GM19324 (cell line): ENCODE results near the gene COX5B.
A peak's percentile ranks its signal among the peaks of the same experiment; 100 is the strongest.

ENCODE experiments used
- ATAC-seq: cut with Tn5 transposase; IDR thresholded peaks from one replicate; pipeline ENCODE4 v1.9.1; 2021; ENCODE audit warnings: mild to moderate bottlenecking, moderate library complexity; ENCODE audit not compliant: unreplicated experiment, low FRiP score

The COX5B gene

GRCh38 chr2:97653473-97653872 is 7.6 kb downstream of the COX5B start:
- no peak for ATAC-seq

GRCh38 chr2:97653874-97654273 is 8.0 kb downstream of the COX5B start:
- ATAC-seq, result no peak

GRCh38 chr2:97654309-97654708 is 8.4 kb downstream of the COX5B start:
- ATAC-seq, result no peak

GRCh38 chr2:97654791-97655190 is 8.9 kb downstream of the COX5B start:
- ATAC-seq, result no peak

GRCh38 chr2:97656129-97656755 is 10.4 kb downstream of the COX5B start:
- no peak for ATAC-seq

- no peak for ATAC-seq
Measured at GRCh38 chr2:97656905-97657587, 11.2 kb downstream of the COX5B start.

GRCh38 chr2:97657986-97658690 is 12.3 kb downstream of the COX5B start:
- ATAC-seq, result no peak

GRCh38 chr2:97658691-97659157 is 12.9 kb downstream of the COX5B start:
- ATAC-seq, result no peak

- ATAC-seq, result no peak
Measured at GRCh38 chr2:97659256-97660043, 13.6 kb downstream of the COX5B start.

- ATAC-seq, result no peak
Measured at GRCh38 chr2:97660044-97660774, 14.3 kb downstream of the COX5B start.

- ATAC-seq, result no peak
Measured at GRCh38 chr2:97660775-97661389, 15.0 kb downstream of the COX5B start.

GRCh38 chr2:97661927-97662326 is 16.1 kb downstream of the COX5B start:
- no peak for ATAC-seq

GRCh38 chr2:97662386-97662894 is 16.6 kb downstream of the COX5B start:
- ATAC-seq, result no peak

GRCh38 chr2:97662895-97663625 is 17.2 kb downstream of the COX5B start:
- peak; percentile 55 for ATAC-seq

- peak; percentile 50 for ATAC-seq
Measured at GRCh38 chr2:97663626-97663961, 17.7 kb downstream of the COX5B start.

GRCh38 chr2:97663962-97664635 is 18.2 kb downstream of the COX5B start, which contains the start of gene ACTR1B:
ACTR1B (minus strand) TSS chr2:97664044; CDS start chr2:97663890, 154 bp downstream.
- ATAC-seq, result peak; percentile 93

GRCh38 chr2:97664636-97664970 is 18.7 kb downstream of the COX5B start:
- no peak for ATAC-seq

GRCh38 chr2:97669448-97669847 is 23.6 kb downstream of the COX5B start, which contains the start of gene C2orf92:
C2orf92 (plus strand) TSS chr2:97669713; CDS start chr2:97669789, 76 bp downstream.
- ATAC-seq, result no peak
